Common myeloid progenitor, CD34-positive (primary cell): ENCODE results near the gene PFKFB2.

ENCODE experiments used
- CTCF ChIA-PET: fragments of 350-600 bp; sonication (Branson Sonifier 250); formaldehyde crosslinking; loops from one replicate; lab custom pipeline; 2021; ENCODE audit warnings: antibody characterized with exemption; lab: Charles Lee
- POLR2A ChIA-PET: fragments of 350-600 bp; sonication (Branson Sonifier 250); formaldehyde crosslinking; loops from one replicate; lab custom pipeline; 2021; ENCODE audit warnings: antibody characterized with exemption; lab: Charles Lee
- DNase-seq, 3 donors: peaks; one replicate each; pipeline versions ENCODE4 v3.0.0 to v3.0.0-alpha.2; 2013
- H3K27ac ChIP-seq, 2 experiments: 1 replicate in 1 of 2; 2 replicates in 1 of 2; pipeline ENCODE4 v1.7.0; 2013; ENCODE audit warnings: inconsistent platforms in 2 of 2, low read length in 2 of 2, mild to moderate bottlenecking in 2 of 2, low read depth in 1 of 2, moderate library complexity in 1 of 2; ENCODE audit not compliant: severe bottlenecking in 2 of 2, insufficient read depth in 1 of 2, poor library complexity in 1 of 2
- H3K27me3 ChIP-seq, 5 experiments: replicated peaks in 2 of 5; 1 replicate in 3 of 5; 2 replicates in 2 of 5; pipeline versions ENCODE4 v1.6.1 to v1.7.0; 2013; ENCODE audit warnings: low read length in 4 of 5, mild to moderate bottlenecking in 2 of 5, moderate library complexity in 2 of 5, inconsistent platforms in 1 of 5; ENCODE audit not compliant: insufficient read depth in 5 of 5, control insufficient read depth in 4 of 5
- H3K36me3 ChIP-seq, 4 experiments: 1 replicate in 2 of 4; 2 replicates in 2 of 4; pipeline versions ENCODE4 v1.6.1 to v1.7.0; 2013; ENCODE audit warnings: low read length in 3 of 4, control low read depth in 1 of 4, mild to moderate bottlenecking in 1 of 4; ENCODE audit not compliant: control insufficient read depth in 4 of 4, insufficient read depth in 4 of 4
- H3K4me1 ChIP-seq, 4 experiments: 1 replicate in 3 of 4; 2 replicates in 1 of 4; pipeline versions ENCODE4 v1.6.1 to v1.7.1; 2013; ENCODE audit warnings: low read length in 3 of 4, mild to moderate bottlenecking in 3 of 4, control low read depth in 1 of 4, inconsistent platforms in 1 of 4, moderate library complexity in 1 of 4; ENCODE audit not compliant: control insufficient read depth in 4 of 4, insufficient read depth in 4 of 4; ENCODE audit errors: control extremely low read depth in 1 of 4
- H3K4me3 ChIP-seq, 7 experiments: 1 replicate in 4 of 7; 2 replicates in 3 of 7; pipeline versions ENCODE4 v1.5.1 to v1.7.0; 2013; ENCODE audit warnings: mild to moderate bottlenecking in 7 of 7, low read length in 6 of 7, moderate library complexity in 6 of 7, inconsistent platforms in 2 of 7, low read depth in 2 of 7, control low read depth in 1 of 7; ENCODE audit not compliant: insufficient read depth in 4 of 7, control insufficient read depth in 1 of 7; ENCODE audit errors: extremely low read depth in 1 of 7
- H3K9me3 ChIP-seq, 5 experiments: 1 replicate in 4 of 5; 2 replicates in 1 of 5; pipeline versions ENCODE4 v1.6.1 to v1.7.1; 2013; ENCODE audit warnings: low read length in 4 of 5, mild to moderate bottlenecking in 2 of 5, inconsistent platforms in 1 of 5, low read depth in 1 of 5, moderate library complexity in 1 of 5; ENCODE audit not compliant: control insufficient read depth in 4 of 5, insufficient read depth in 2 of 5; ENCODE audit errors: control extremely low read depth in 1 of 5
- WGBS: methylation state at CpG from one replicate; pipeline ENCODE4 v1.1.5; 2013; ENCODE audit not compliant: insufficient coverage; 5-methylcytosine and 5-hydroxymethylcytosine counted together

PFKFB2 gene

GRCh38 chr1:207018707-207019106 is 34.4 kb upstream of the PFKFB2 start:
- ChIA-PET CTCF (interaction anchor here (0.9 to 8.9 kb wide), 2 partner anchors 14 to 34 kb away, joined by 3 to 67 read pairs; no protein-coding TSS in a partner anchor), POLR2A (no interaction called here)
- Histone ChIP-seq H3K36me3 (no peaks in the 10 kb centered on the region), H3K9me3 (no peaks in the 10 kb centered on the region), H3K27me3 (no peaks in the 10 kb centered on the region), H3K4me3 (no peak overlapping the region), H3K27ac (no peak overlapping the region), H3K4me1 (peaks cover under 1 to 11% (median 5%) of the 10 kb centered on the region in 4 experiments)
- no peak for DNase-seq
- 98% methylated on average over 4 of the region's 4 CpGs for WGBS

- no peak for DNase-seq
- peaks cover 5 to 16% (median 9%) of the 10 kb centered on the region in 4 experiments for H3K4me1 ChIP-seq
- 100% methylated on average over 1 of the region's 2 CpGs for WGBS
- ChIA-PET CTCF (interaction anchor here (1.5 to 8.9 kb wide), 2 partner anchors 10 to 14 kb away, joined by 4 to 67 read pairs; no protein-coding TSS in a partner anchor), POLR2A (no interaction called here)
- no peak overlapping the region for H3K27ac ChIP-seq
- H3K36me3 ChIP-seq, result no peaks in the 10 kb centered on the region
- H3K9me3 ChIP-seq, result no peaks in the 10 kb centered on the region
- no peaks in the 10 kb centered on the region for H3K27me3 ChIP-seq
- H3K4me3 ChIP-seq, result no peak overlapping the region
These were observed 33.9 kb upstream of the PFKFB2 start for GRCh38 chr1:207019161-207019560.

GRCh38 chr1:207019661-207020060 is 33.4 kb upstream of the PFKFB2 start:
- H3K36me3 ChIP-seq, result no peaks in the 10 kb centered on the region
- 100% methylated on average over 1 of the region's 2 CpGs for WGBS
- peaks cover 7 to 21% (median 13%) of the 10 kb centered on the region in 4 experiments for H3K4me1 ChIP-seq
- DNase-seq, result no peak
- no peaks in the 10 kb centered on the region for H3K9me3 ChIP-seq
- no peak overlapping the region for H3K4me3 ChIP-seq
- no peaks in the 10 kb centered on the region for H3K27me3 ChIP-seq
- H3K27ac ChIP-seq, result no peak overlapping the region
- CTCF ChIA-PET, result interaction anchor here (0.9 to 8.9 kb wide), 4 partner anchors 8 to 84 kb away, joined by 3 to 67 read pairs (median 6); no protein-coding TSS in a partner anchor
- POLR2A ChIA-PET, result no interaction called here

- ChIA-PET POLR2A (no interaction called here), CTCF (interaction anchor here (0.5 to 8.9 kb wide), 5 partner anchors 9 to 85 kb away, joined by 3 to 67 read pairs (median 4); no protein-coding TSS in a partner anchor)
- Histone ChIP-seq H3K27ac (no peak overlapping the region), H3K4me3 (no peak overlapping the region), H3K4me1 (peaks cover 7 to 26% (median 18%) of the 10 kb centered on the region in 4 experiments), H3K36me3 (no peaks in the 10 kb centered on the region), H3K9me3 (no peaks in the 10 kb centered on the region), H3K27me3 (no peaks in the 10 kb centered on the region)
- DNase-seq, result no peak
- 100% methylated on average over 2 of the region's 9 CpGs for WGBS
These were observed 32.9 kb upstream of the PFKFB2 start for GRCh38 chr1:207020065-207020708.

GRCh38 chr1:207020709-207021107 is 32.4 kb upstream of the PFKFB2 start:
- POLR2A ChIA-PET, result no interaction called here
- no peaks in the 10 kb centered on the region for H3K27me3 ChIP-seq
- DNase-seq, result peak in 2 of 3 donors; percentile 28 to 38
- H3K36me3 ChIP-seq, result no peaks in the 10 kb centered on the region
- H3K4me1 ChIP-seq, result peaks cover 7 to 31% (median 23%) of the 10 kb centered on the region in 4 experiments
- H3K27ac ChIP-seq, result no peak overlapping the region
- H3K4me3 ChIP-seq, result no peak overlapping the region
- CTCF ChIA-PET, result interaction anchor here (0.5 to 8.9 kb wide), 6 partner anchors 9 to 85 kb away, joined by 3 to 67 read pairs (median 4); no protein-coding TSS in a partner anchor
- H3K9me3 ChIP-seq, result no peaks in the 10 kb centered on the region
- WGBS, result 83% methylated on average over 2 of the region's 4 CpGs

GRCh38 chr1:207021139-207021861 is 31.8 kb upstream of the PFKFB2 start:
- Histone ChIP-seq H3K4me3 (no peak overlapping the region), H3K4me1 (peaks cover 10 to 34% (median 26%) of the 10 kb centered on the region in 4 experiments), H3K36me3 (no peaks in the 10 kb centered on the region), H3K27me3 (no peaks in the 10 kb centered on the region), H3K9me3 (no peaks in the 10 kb centered on the region), H3K27ac (no peak overlapping the region)
- DNase-seq, result peak in 1 of 3 donors; percentile 32
- POLR2A ChIA-PET, result no interaction called here
- CTCF ChIA-PET, result interaction anchor here (1.0 to 8.9 kb wide), 7 partner anchors 10 to 86 kb away, joined by 3 to 67 read pairs (median 3); partner anchors contain the start of genes C1orf116 and YOD1
- WGBS, result 88% methylated on average over 3 of the region's 8 CpGs
